Duodenal mucosa (tissue), 2 donors: ENCODE measurements around the gene BICRA.
"Not testable (repeated sequence)": the region's sequence is repeated elsewhere in the genome, so short reads cannot be mapped to it uniquely, and the experiment has no call there.

Experiments
- H3K27ac ChIP-seq: one replicate; pipeline ENCODE4 v1.7.0; 2013; ENCODE audit warnings: low read depth, low read length
- H3K27me3 ChIP-seq, 2 donors: one replicate each; pipeline ENCODE4 v1.7.0; 2013; ENCODE audit warnings: low read length in 2 of 2, control low read depth in 1 of 2; ENCODE audit not compliant: insufficient read depth in 2 of 2, control insufficient read depth in 1 of 2
- H3K36me3 ChIP-seq, 2 donors: one replicate each; pipeline ENCODE4 v1.7.0; 2013; ENCODE audit warnings: low read length in 2 of 2, control low read depth in 1 of 2; ENCODE audit not compliant: insufficient read depth in 2 of 2, control insufficient read depth in 1 of 2
- H3K4me1 ChIP-seq, 2 donors: one replicate each; pipeline ENCODE4 v1.7.0; 2013; ENCODE audit warnings: low read length in 2 of 2, control low read depth in 1 of 2; ENCODE audit not compliant: insufficient read depth in 2 of 2, control insufficient read depth in 1 of 2
- H3K4me3 ChIP-seq, 2 donors: one replicate each; pipeline ENCODE4 v1.7.0; 2013; ENCODE audit warnings: low read length in 2 of 2, low read depth in 1 of 2
- H3K9ac ChIP-seq, 2 donors: one replicate each; pipeline ENCODE4 v1.7.0; 2013; ENCODE audit warnings: low read length in 2 of 2, low read depth in 1 of 2
- H3K9me3 ChIP-seq, 2 donors: one replicate each; pipeline ENCODE4 v1.7.0; 2013; ENCODE audit warnings: low read length in 2 of 2, control low read depth in 1 of 2; ENCODE audit not compliant: control insufficient read depth in 1 of 2

BICRA gene

GRCh38 chr19:47660435-47660832 lies 51.5 kb downstream of the BICRA start:
- Histone ChIP-seq H3K27me3 (no peaks in the 10 kb centered on the region), H3K4me3 (no peak overlapping the region), H3K4me1 (peaks cover 69 to 70% of the 10 kb centered on the region in 2 donors), H3K27ac (no peak overlapping the region), H3K9ac (peak overlapping the region in 1 of 2 donors; percentile 12), H3K36me3 (peaks cover 2 to 3% of the 10 kb centered on the region in 2 donors), H3K9me3 (no peaks in the 10 kb centered on the region)

DNA sequence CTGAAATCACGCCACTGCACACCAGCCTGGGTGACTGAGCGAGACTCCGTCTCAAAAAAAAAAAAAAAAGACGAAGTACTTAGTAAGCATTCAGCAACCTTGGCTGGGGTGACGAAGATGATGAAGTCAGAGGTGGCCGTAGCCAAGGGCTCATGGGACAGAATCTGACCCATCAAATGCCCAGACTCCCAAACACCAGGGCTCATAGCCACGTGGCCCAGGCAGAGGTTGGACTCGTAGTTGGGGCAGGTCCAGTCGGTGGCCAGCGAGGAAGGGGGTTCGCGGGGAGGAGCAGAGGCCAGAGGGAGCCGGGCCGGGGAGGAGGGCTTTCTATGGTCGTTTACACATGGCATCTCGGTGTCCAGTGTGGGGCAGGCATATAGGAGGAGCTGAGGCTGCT lies 52.2 kb downstream of the BICRA start:
- Histone ChIP-seq H3K9me3 (no peaks in the 10 kb centered on the region), H3K4me1 (peaks cover 75 to 76% of the 10 kb centered on the region in 2 donors), H3K27me3 (no peaks in the 10 kb centered on the region), H3K9ac (no peak overlapping the region), H3K27ac (no peak overlapping the region), H3K4me3 (no peak overlapping the region), H3K36me3 (peaks cover 2 to 3% of the 10 kb centered on the region in 2 donors)

GRCh38 chr19:47661611-47662010 lies 52.7 kb downstream of the BICRA start:
- H3K27ac ChIP-seq, result no peak overlapping the region
- peaks cover 2 to 3% of the 10 kb centered on the region in 2 donors for H3K36me3 ChIP-seq
- no peaks in the 10 kb centered on the region for H3K27me3 ChIP-seq
- no peak overlapping the region for H3K4me3 ChIP-seq
- H3K4me1 ChIP-seq, result peaks cover 76 to 77% of the 10 kb centered on the region in 2 donors
- no peaks in the 10 kb centered on the region for H3K9me3 ChIP-seq
- peak overlapping the region in 1 of 2 donors; percentile 29 for H3K9ac ChIP-seq

DNA sequence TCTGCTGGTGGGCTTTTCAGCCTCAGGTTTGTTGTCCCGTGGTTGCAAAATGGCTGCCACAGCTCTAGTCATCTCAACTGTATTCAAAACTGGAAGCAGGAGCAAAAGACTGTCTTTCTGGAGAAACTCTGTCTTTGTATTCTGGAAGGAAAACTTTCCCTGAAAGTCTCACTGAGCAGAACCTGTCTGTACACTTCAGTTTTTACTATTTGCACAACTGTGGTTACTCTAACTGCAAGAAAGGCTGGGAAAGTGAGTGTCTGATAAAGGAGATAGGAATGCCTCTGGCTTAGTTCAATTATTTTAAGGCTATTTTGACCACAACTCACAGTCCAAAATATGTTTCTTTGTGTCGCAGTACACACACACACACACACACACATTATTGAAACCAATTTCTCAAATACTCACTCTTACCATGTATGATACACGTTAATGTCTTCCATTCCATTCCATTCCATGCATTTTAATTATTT lies 54.5 kb downstream of the BICRA start:
- H3K36me3 ChIP-seq, result peaks cover 0 to 2% of the 10 kb centered on the region in 2 donors
- peak overlapping the region; percentile 4 for H3K27ac ChIP-seq
- peak overlapping the region in 1 of 2 donors; percentile 29 for H3K4me3 ChIP-seq
- no peaks in the 10 kb centered on the region for H3K27me3 ChIP-seq
- peaks cover 75 to 82% of the 10 kb centered on the region in 2 donors for H3K4me1 ChIP-seq
- H3K9me3 ChIP-seq, result no peaks in the 10 kb centered on the region
- peak overlapping the region; percentile 10 to 34 for H3K9ac ChIP-seq

DNA sequence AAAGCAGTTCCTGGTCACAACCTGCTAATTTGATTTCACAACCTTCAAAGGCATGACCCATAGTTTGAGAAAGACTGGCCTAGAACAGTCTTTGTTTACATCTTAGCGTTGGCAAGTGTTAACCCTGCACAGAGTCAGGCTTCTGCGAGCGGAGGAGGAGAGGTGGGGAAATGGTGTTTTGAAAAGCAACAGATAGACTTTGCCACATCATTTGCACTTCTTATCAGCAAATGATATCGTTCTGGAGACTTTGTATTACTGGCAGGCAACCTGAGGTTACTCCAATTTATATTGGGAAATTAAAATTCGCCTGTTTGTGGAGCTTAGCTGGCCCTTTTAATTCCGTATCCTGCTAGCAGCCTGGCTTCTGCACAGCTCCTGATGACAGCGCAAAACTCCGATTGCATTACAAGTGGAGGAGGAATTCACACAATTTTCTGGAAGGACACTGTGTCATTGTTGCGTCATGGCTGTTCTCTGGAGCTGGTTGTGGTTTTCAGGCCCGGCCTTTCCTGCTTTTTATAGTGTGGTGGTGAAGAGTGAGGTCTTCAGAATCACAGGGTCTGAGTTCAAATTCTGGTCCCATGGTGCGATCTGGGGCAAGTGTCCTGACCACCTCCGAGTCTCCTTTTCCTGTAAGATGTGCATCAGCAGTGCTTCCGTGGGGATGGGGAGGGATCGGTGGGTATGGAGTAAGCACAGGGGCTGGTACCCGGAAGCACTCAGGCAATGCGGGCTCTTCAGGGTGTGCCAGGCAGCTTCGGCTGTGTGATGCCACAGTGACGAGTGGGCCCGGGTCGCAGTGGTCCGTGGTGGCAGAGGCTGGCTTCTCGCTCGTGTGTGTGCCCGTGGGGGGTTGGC lies 55.2 kb downstream of the BICRA start:
- H3K27me3 ChIP-seq, result no peaks in the 10 kb centered on the region
- H3K4me1 ChIP-seq, result peaks cover 68 to 78% of the 10 kb centered on the region in 2 donors
- H3K27ac ChIP-seq, result peak overlapping the region; percentile 79
- peaks cover 0 to 2% of the 10 kb centered on the region in 2 donors for H3K36me3 ChIP-seq
- peak overlapping the region; percentile 3 to 29 for H3K4me3 ChIP-seq
- peak overlapping the region; percentile 10 to 57 for H3K9ac ChIP-seq
- no peaks in the 10 kb centered on the region for H3K9me3 ChIP-seq

DNA sequence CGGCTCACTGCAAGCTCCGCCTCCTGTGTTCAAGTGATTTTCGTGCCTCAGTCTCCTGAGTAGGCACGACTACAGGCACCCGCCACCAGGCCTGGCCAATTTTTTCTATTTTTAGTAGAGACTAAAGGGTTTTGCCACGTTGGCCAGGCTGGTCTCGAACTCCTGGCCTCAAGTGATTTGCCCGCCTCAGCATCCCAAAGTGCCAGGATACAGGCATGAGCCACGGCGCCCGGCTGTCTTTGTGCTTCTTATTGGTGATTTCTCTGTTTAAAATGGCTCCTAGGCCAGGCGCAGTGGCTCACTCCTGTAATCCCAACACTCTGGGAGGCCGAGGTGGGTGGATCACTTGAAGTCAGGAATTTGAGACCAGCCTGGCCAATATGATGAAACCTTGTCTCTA lies 59.6 kb downstream of the BICRA start:
- not testable (repeated sequence) for H3K27me3 ChIP-seq, H3K9ac ChIP-seq, H3K27ac ChIP-seq, H3K9me3 ChIP-seq, H3K4me3 ChIP-seq
- H3K36me3 ChIP-seq, result peaks cover 7 to 13% of the 10 kb centered on the region in 2 donors
- H3K4me1 ChIP-seq, result peaks cover 31 to 38% of the 10 kb centered on the region in 2 donors

DNA sequence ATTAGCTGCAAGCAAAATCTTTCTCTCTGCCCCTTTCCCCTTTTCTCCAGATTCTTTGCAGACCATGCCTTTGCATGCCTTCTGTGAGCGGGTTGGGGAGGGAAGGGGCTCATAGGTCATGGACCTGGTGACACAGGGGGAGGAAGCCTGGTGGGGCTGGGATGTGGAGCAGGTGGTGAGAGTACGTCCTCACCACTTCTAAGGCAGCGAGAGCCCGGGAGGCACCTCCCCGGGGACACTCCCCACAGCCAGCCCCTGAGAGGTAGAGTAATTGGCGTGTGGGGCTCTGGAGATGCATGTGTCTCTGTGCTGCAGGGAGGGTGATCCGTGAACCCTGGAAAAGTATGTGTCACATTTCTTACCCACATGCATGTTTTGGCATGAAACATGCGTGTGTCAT lies 61.8 kb downstream of the BICRA start:
- Histone ChIP-seq H3K36me3 (peaks cover 21 to 31% of the 10 kb centered on the region in 2 donors), H3K9ac (no peak overlapping the region), H3K27me3 (no peaks in the 10 kb centered on the region), H3K4me3 (no peak overlapping the region), H3K27ac (no peak overlapping the region), H3K9me3 (no peaks in the 10 kb centered on the region), H3K4me1 (peaks cover 10 to 18% of the 10 kb centered on the region in 2 donors)

GRCh38 chr19:47671499-47671898 lies 62.6 kb downstream of the BICRA start:
- no peaks in the 10 kb centered on the region for H3K9me3 ChIP-seq
- H3K27ac ChIP-seq, result no peak overlapping the region
- H3K27me3 ChIP-seq, result no peaks in the 10 kb centered on the region
- H3K9ac ChIP-seq, result no peak overlapping the region
- H3K4me3 ChIP-seq, result no peak overlapping the region
- H3K36me3 ChIP-seq, result peaks cover 21 to 34% of the 10 kb centered on the region in 2 donors
- H3K4me1 ChIP-seq, result peaks cover 7 to 14% of the 10 kb centered on the region in 2 donors

DNA sequence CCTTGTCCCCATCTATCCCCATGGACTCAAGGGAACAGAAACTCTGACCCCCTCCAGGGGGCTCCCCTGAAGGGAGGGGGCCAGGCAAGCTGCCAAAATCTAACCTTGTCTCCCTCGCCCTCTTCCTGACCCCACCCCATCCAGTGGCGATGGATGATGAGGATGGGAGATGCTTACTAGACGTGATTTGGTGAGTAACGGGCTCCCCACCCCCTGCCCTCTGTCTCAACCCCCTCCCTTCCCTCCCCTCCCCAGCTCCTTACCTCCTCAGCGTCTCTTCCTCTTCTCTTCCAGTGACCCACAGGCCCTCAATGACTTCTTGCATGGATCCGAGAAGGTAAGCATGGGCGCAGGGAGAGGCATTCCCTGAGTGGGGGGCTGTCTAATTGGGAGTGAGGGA lies 64.5 kb downstream of the BICRA start:
- Histone ChIP-seq H3K27ac (no peak overlapping the region), H3K4me3 (no peak overlapping the region), H3K4me1 (no peaks in the 10 kb centered on the region), H3K9me3 (no peaks in the 10 kb centered on the region), H3K36me3 (peaks cover 25 to 40% of the 10 kb centered on the region in 2 donors), H3K27me3 (no peaks in the 10 kb centered on the region), H3K9ac (no peak overlapping the region)

GRCh38 chr19:47674548-47674947 lies 65.6 kb downstream of the BICRA start:
- Histone ChIP-seq H3K27ac (no peak overlapping the region), H3K36me3 (peaks cover 25 to 44% of the 10 kb centered on the region in 2 donors), H3K9me3 (no peaks in the 10 kb centered on the region), H3K27me3 (no peaks in the 10 kb centered on the region), H3K4me3 (no peak overlapping the region), H3K9ac (no peak overlapping the region), H3K4me1 (no peaks in the 10 kb centered on the region)
